Panc1 (cell line): Measurements from ENCODE around the gene AKAP6. TPM values are rescaled to one million over a fixed set of nuclear protein-coding genes. Genes with fewer than 3 reads are reported as not detected.

Experiments
- ATAC-seq: fragments of 200-7000 bp; cut with Tn5 transposase; 2 replicates; pipeline ENCODE4 v1.9.1; 2020; ENCODE audit warnings: mild to moderate bottlenecking, moderate library complexity
- BruUV-seq: library from RNA; stranded (reverse); fragments of 400-500 nt; replicated peaks from 2 replicates; lab custom pipeline; 2021; lab: Mats Ljungman, UMichigan
- CTCF ChIA-PET: fragments of 300-600 bp; sonication (Branson Sonifier 250); formaldehyde crosslinking; loops from one replicate; lab custom pipeline; 2022; ENCODE audit warnings: antibody characterized with exemption; lab: Charles Lee
- POLR2A ChIA-PET: fragments of 300-600 bp; sonication (Branson Sonifier 250); formaldehyde crosslinking; loops from one replicate; lab custom pipeline; 2022; ENCODE audit warnings: antibody characterized with exemption; lab: Charles Lee
- DNase-seq: peaks from one replicate; pipeline ENCODE4 v3.0.0-alpha.2; 2010; ENCODE audit warnings: low read depth, low spot score
- H3K27ac ChIP-seq: 2 replicates; pipeline ENCODE4 v1.5.1; 2011; ENCODE audit warnings: mild to moderate bottlenecking, low read length, inconsistent platforms
- H3K27me3 ChIP-seq: fragments of 200-500 bp; sonication (Bioruptor generic); 2 replicates; pipeline ENCODE4 v1.6.0; 2014; ENCODE audit warnings: low read length, inconsistent platforms; ENCODE audit not compliant: control insufficient read depth, insufficient read depth
- H3K36me3 ChIP-seq: fragments of 200-500 bp; sonication (Bioruptor generic); 2 replicates; pipeline ENCODE4 v1.5.1; 2014; ENCODE audit warnings: inconsistent platforms, mild to moderate bottlenecking, low read length, moderate library complexity; ENCODE audit not compliant: control insufficient read depth, insufficient read depth
- H3K4me1 ChIP-seq: 2 replicates; pipeline ENCODE4 v1.5.1; 2011; ENCODE audit warnings: inconsistent platforms, mild to moderate bottlenecking, low read length, moderate library complexity; ENCODE audit not compliant: control insufficient read depth, insufficient read depth
- H3K4me3 ChIP-seq, 2 experiments: 2 replicates each; pipeline ENCODE4 v1.5.1; 2011 to 2012; ENCODE audit warnings: low read depth in 2 of 2, low read length in 2 of 2, mild to moderate bottlenecking in 2 of 2, inconsistent platforms in 1 of 2, moderate library complexity in 1 of 2
- H3K9me3 ChIP-seq: fragments of 200-500 bp; sonication (Bioruptor generic); 2 replicates; pipeline ENCODE4 v1.5.1; 2014; ENCODE audit warnings: low read depth, mild to moderate bottlenecking, inconsistent platforms, low read length, moderate library complexity; ENCODE audit not compliant: control insufficient read depth, insufficient read depth
- POLR2AphosphoS5 ChIP-seq: IDR thresholded peaks from 2 replicates; pipeline ENCODE4 v1.6.1; 2012; ENCODE audit warnings: mild to moderate bottlenecking, low read depth, low read length, moderate library complexity
- SIN3A ChIP-seq: IDR thresholded peaks from 2 replicates; pipeline ENCODE4 v1.6.1; 2012; ENCODE audit warnings: low read depth, mild to moderate bottlenecking, low read length, moderate library complexity, borderline replicate concordance; ENCODE audit not compliant: insufficient read depth
- TCF7L2 ChIP-seq: IDR thresholded peaks from 2 replicates; pipeline ENCODE4 v1.6.1; 2011; ENCODE audit warnings: mild to moderate bottlenecking, low read depth, low read length, inconsistent platforms
- in situ Hi-C: cut with HindIII; loops from 2 replicates; pipeline ENCODE4 v1.10.0; 2016; ENCODE audit warnings: low sequenced_read_pairs, low pct_unique_long_range_greater_than_20kb
- intact Hi-C: fragments of 100-400 bp; cut with micrococcal nuclease; formaldehyde crosslinking; loops from one replicate; pipeline ENCODE4 v1.10.0; 2022; ENCODE audit not compliant: unreplicated experiment
- total RNA-seq: library from RNA; stranded (reverse); gene quantifications from one replicate; pipeline ENCODE4 v1.2.1, GENCODE V29; 2021; ENCODE audit not compliant: unreplicated experiment
- TF ChIP-seq, protein P1 (sequence below), 2 experiments: IDR thresholded peaks; 2 replicates each; pipeline ENCODE4 v1.6.1; 2011 to 2012; ENCODE audit warnings: low read depth in 2 of 2, control low read depth in 1 of 2, low read length in 1 of 2, mild to moderate bottlenecking in 1 of 2, moderate library complexity in 1 of 2; ENCODE audit not compliant: insufficient read depth in 1 of 2
- TF ChIP-seq, protein P2 (sequence below): fragments of 450-650 bp; IDR thresholded peaks from 2 replicates; pipeline ENCODE4 v1.5.1; 2017; ENCODE audit warnings: mild to moderate bottlenecking

AKAP6 gene
- total RNA-seq, 1 experiment from 2014 or later: 0.82 TPM

DNA sequence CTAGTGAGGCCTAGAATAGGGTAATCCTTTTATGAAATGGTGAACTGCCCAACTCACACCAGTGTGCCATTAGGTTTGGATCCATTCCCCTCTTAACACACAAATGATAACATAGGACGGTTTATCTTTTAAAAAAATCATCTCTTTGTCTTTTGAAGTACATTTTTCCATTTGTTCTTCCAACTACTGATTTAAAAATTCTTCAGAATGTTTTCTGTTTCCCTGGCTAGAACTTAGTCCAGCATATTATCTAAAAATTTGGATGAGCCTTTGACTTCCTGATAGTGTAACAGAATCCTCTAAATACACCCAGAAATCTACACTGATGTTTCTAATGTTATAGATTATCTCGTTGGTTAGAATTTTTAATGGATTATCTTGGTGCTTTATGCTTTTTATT, 359.8 kb downstream of the AKAP6 start:
- no TSS peak for BruUV-seq
- no peak for TF ChIP-seq TCF7L2
- TF ChIP-seq, protein P1, sequence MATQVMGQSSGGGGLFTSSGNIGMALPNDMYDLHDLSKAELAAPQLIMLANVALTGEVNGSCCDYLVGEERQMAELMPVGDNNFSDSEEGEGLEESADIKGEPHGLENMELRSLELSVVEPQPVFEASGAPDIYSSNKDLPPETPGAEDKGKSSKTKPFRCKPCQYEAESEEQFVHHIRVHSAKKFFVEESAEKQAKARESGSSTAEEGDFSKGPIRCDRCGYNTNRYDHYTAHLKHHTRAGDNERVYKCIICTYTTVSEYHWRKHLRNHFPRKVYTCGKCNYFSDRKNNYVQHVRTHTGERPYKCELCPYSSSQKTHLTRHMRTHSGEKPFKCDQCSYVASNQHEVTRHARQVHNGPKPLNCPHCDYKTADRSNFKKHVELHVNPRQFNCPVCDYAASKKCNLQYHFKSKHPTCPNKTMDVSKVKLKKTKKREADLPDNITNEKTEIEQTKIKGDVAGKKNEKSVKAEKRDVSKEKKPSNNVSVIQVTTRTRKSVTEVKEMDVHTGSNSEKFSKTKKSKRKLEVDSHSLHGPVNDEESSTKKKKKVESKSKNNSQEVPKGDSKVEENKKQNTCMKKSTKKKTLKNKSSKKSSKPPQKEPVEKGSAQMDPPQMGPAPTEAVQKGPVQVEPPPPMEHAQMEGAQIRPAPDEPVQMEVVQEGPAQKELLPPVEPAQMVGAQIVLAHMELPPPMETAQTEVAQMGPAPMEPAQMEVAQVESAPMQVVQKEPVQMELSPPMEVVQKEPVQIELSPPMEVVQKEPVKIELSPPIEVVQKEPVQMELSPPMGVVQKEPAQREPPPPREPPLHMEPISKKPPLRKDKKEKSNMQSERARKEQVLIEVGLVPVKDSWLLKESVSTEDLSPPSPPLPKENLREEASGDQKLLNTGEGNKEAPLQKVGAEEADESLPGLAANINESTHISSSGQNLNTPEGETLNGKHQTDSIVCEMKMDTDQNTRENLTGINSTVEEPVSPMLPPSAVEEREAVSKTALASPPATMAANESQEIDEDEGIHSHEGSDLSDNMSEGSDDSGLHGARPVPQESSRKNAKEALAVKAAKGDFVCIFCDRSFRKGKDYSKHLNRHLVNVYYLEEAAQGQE (IDR thresholded peaks at IDR 0.05; ENCODE audit: insufficient read depth in 1 of 2, low read depth in 2 of 2, low read length in 1 of 2): no peak
- TF ChIP-seq, protein P2, sequence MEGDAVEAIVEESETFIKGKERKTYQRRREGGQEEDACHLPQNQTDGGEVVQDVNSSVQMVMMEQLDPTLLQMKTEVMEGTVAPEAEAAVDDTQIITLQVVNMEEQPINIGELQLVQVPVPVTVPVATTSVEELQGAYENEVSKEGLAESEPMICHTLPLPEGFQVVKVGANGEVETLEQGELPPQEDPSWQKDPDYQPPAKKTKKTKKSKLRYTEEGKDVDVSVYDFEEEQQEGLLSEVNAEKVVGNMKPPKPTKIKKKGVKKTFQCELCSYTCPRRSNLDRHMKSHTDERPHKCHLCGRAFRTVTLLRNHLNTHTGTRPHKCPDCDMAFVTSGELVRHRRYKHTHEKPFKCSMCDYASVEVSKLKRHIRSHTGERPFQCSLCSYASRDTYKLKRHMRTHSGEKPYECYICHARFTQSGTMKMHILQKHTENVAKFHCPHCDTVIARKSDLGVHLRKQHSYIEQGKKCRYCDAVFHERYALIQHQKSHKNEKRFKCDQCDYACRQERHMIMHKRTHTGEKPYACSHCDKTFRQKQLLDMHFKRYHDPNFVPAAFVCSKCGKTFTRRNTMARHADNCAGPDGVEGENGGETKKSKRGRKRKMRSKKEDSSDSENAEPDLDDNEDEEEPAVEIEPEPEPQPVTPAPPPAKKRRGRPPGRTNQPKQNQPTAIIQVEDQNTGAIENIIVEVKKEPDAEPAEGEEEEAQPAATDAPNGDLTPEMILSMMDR: no peak
- TF ChIP-seq SIN3A: no peak
- TF ChIP-seq POLR2AphosphoS5: no peak
- Histone ChIP-seq H3K9me3 (no peaks in the 10 kb centered on the region), H3K4me3 (no peak overlapping the region), H3K4me1 (no peaks in the 10 kb centered on the region), H3K36me3 (no peaks in the 10 kb centered on the region), H3K27ac (no peak overlapping the region), H3K27me3 (no peaks in the 10 kb centered on the region)
- DNase-seq: no peak
- intact Hi-C loops: no loop called here
- ChIA-PET CTCF (no interaction called here), POLR2A (no interaction called here)
- in situ Hi-C loops: no loop called here
- no peak for ATAC-seq

DNA sequence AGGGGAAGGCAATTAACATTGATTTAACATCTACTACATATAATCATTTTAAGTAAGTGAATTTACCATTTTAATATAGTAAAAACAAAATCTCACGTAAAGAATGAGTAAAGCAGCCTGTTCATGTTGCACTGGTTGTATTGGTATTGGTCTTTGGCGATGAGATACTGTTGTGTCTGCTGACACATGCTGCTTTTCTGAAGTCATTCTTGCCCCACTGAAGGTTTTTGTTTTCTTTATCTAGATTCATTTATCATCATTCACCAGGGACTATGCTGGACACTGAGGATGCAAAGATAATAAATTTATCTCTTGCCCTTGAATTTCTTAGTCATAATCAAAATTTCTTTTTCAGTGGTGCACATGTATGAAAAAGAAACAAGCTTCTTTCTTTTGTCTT, 363.3 kb downstream of the AKAP6 start:
- intact Hi-C loops (no loop called here), in situ Hi-C loops (no loop called here)
- Histone ChIP-seq H3K9me3 (no peaks in the 10 kb centered on the region), H3K27me3 (no peaks in the 10 kb centered on the region), H3K27ac (no peak overlapping the region), H3K36me3 (no peaks in the 10 kb centered on the region), H3K4me1 (no peaks in the 10 kb centered on the region), H3K4me3 (no peak overlapping the region)
- no peak for DNase-seq
- POLR2A ChIA-PET: no interaction called here
- CTCF ChIA-PET: no interaction called here
- no TSS peak for BruUV-seq
- no peak for ATAC-seq
- TF ChIP-seq SIN3A (no peak), TCF7L2 (no peak), POLR2AphosphoS5 (no peak)
- TF ChIP-seq, protein P1 (IDR thresholded peaks at IDR 0.05; ENCODE audit: insufficient read depth in 1 of 2, low read depth in 2 of 2, low read length in 1 of 2): no peak
- TF ChIP-seq, protein P2: no peak
